ENCODE results near the gene PTP4A2. TPM values are rescaled to one million over a fixed set of nuclear protein-coding genes. Genes with fewer than 3 reads are reported as not detected.

Gene PTP4A2
- total RNA-seq, 1 donor from 2014 or later = 271 TPM

GRCh38 chr1:31870086-31870736 lies 68.0 kb downstream of the PTP4A2 start:
- Mint-ChIP-seq H3K4me1 (ENCODE audit: low read depth, unreplicated experiment) (no peaks in the 10 kb centered on the region), H3K36me3 (ENCODE audit: low read depth, unreplicated experiment) (peaks cover 2% of the 10 kb centered on the region), H3K9me3 (ENCODE audit: unreplicated experiment) (peaks cover 7% of the 10 kb centered on the region), H3K27ac (ENCODE audit: unreplicated experiment) (no peak overlapping the region), H3K27me3 (ENCODE audit: low read depth, unreplicated experiment) (peaks cover 6% of the 10 kb centered on the region), H3K4me3 (ENCODE audit: unreplicated experiment) (no peak overlapping the region)
- Histone ChIP-seq H2AFZ (ENCODE audit: low read depth, low read length) (no peak overlapping the region), H3K36me3 (ENCODE audit: insufficient read depth, low read length) (no peaks in the 10 kb centered on the region), H4K20me1 (ENCODE audit: insufficient read depth, low read length) (no peaks in the 10 kb centered on the region), H3K4me3 (ENCODE audit: insufficient read depth, low read depth, low read length) (no peak overlapping the region), H3K27ac (ENCODE audit: low read depth, low read length) (no peak overlapping the region), H3K4me2 (ENCODE audit: low read length) (no peak overlapping the region), H3K27me3 (ENCODE audit: insufficient read depth, low read length) (no peaks in the 10 kb centered on the region), H3K9me3 (ENCODE audit: insufficient read depth, low read depth, low read length) (no peaks in the 10 kb centered on the region), H3K4me1 (ENCODE audit: insufficient read depth, low read length) (no peaks in the 10 kb centered on the region), H3K79me2 (ENCODE audit: insufficient read depth, low read length) (no peaks in the 10 kb centered on the region), H3K9ac (ENCODE audit: low read length) (no peak overlapping the region)
- TF ChIP-seq CTCF (IDR thresholded peaks at IDR 0.05; ENCODE audit: insufficient read depth, low read depth, low read length) (no peak), EZH2 (IDR thresholded peaks at IDR 0.05; ENCODE audit: insufficient read depth, low read length) (no peak)
- no peak for DNase-seq (ENCODE audit: low read depth)
- no peak for FAIRE-seq

DNA sequence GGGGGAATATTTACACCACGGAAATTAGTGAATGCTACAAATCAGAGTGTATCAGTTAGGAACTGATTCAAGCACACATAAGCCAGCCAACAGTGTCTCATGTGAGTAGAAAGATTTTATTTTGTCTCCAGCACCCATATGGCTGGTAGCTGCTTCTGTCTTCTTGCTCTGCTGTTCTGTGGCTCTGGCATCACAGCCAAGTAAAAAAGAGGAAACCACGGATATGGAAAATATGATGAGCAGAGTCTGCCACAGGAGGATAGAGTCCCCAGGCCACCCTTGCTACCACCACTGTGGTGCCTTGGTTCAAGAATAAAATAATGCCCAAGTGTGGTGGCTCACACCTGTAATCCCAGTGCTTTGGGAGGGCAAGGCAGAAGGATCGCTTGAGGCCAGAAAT lies 68.7 kb downstream of the PTP4A2 start:
- Histone ChIP-seq H3K79me2 (ENCODE audit: insufficient read depth, low read length) (no peaks in the 10 kb centered on the region), H3K9ac (ENCODE audit: low read length) (no peak overlapping the region), H3K4me1 (ENCODE audit: insufficient read depth, low read length) (no peaks in the 10 kb centered on the region), H2AFZ (ENCODE audit: low read depth, low read length) (no peak overlapping the region), H3K27me3 (ENCODE audit: insufficient read depth, low read length) (no peaks in the 10 kb centered on the region), H3K4me2 (ENCODE audit: low read length) (no peak overlapping the region), H3K9me3 (ENCODE audit: insufficient read depth, low read depth, low read length) (no peaks in the 10 kb centered on the region), H3K4me3 (ENCODE audit: insufficient read depth, low read depth, low read length) (no peak overlapping the region), H3K36me3 (ENCODE audit: insufficient read depth, low read length) (no peaks in the 10 kb centered on the region), H4K20me1 (ENCODE audit: insufficient read depth, low read length) (no peaks in the 10 kb centered on the region), H3K27ac (ENCODE audit: low read depth, low read length) (no peak overlapping the region)
- H3K36me3 Mint-ChIP-seq (ENCODE audit: low read depth, unreplicated experiment) = peaks cover 2% of the 10 kb centered on the region
- peaks cover 6% of the 10 kb centered on the region for H3K27me3 Mint-ChIP-seq (ENCODE audit: low read depth, unreplicated experiment)
- no peak overlapping the region for H3K27ac Mint-ChIP-seq (ENCODE audit: unreplicated experiment)
- H3K4me3 Mint-ChIP-seq (ENCODE audit: unreplicated experiment) = no peak overlapping the region
- no peaks in the 10 kb centered on the region for H3K4me1 Mint-ChIP-seq (ENCODE audit: low read depth, unreplicated experiment)
- no peak for FAIRE-seq
- TF ChIP-seq EZH2 (IDR thresholded peaks at IDR 0.05; ENCODE audit: insufficient read depth, low read length) = no peak
- no peak for TF ChIP-seq CTCF (IDR thresholded peaks at IDR 0.05; ENCODE audit: insufficient read depth, low read depth, low read length)
- peaks cover 7% of the 10 kb centered on the region for H3K9me3 Mint-ChIP-seq (ENCODE audit: unreplicated experiment)
- DNase-seq (ENCODE audit: low read depth) = no peak

DNA sequence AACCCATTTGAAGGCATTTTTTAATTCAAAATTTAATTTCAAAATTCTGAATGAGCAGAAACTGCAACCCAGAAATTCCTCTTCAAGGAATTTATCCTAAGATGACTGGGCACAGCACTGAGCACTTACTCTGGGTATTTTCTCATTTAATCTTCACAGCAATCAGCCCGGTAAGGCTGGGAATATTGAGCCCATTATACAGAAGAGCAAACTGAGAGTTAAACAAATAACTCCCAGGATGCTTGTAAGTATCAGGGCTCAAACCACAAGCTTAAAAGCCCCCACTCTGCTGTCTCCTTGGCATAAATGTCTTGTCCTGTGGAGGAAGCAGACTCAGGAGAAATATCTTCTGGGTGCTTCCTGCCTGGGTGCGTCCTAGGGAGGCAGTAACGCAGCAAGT lies 69.3 kb downstream of the PTP4A2 start:
- Histone ChIP-seq H3K4me3 (ENCODE audit: insufficient read depth, low read depth, low read length) (no peak overlapping the region), H3K4me2 (ENCODE audit: low read length) (no peak overlapping the region), H4K20me1 (ENCODE audit: insufficient read depth, low read length) (no peaks in the 10 kb centered on the region), H3K79me2 (ENCODE audit: insufficient read depth, low read length) (no peaks in the 10 kb centered on the region), H2AFZ (ENCODE audit: low read depth, low read length) (no peak overlapping the region), H3K9me3 (ENCODE audit: insufficient read depth, low read depth, low read length) (no peaks in the 10 kb centered on the region), H3K4me1 (ENCODE audit: insufficient read depth, low read length) (no peaks in the 10 kb centered on the region), H3K9ac (ENCODE audit: low read length) (no peak overlapping the region), H3K27ac (ENCODE audit: low read depth, low read length) (no peak overlapping the region), H3K27me3 (ENCODE audit: insufficient read depth, low read length) (no peaks in the 10 kb centered on the region), H3K36me3 (ENCODE audit: insufficient read depth, low read length) (no peaks in the 10 kb centered on the region)
- DNase-seq (ENCODE audit: low read depth) = no peak
- no peak for FAIRE-seq
- Mint-ChIP-seq H3K27me3 (ENCODE audit: low read depth, unreplicated experiment) (peaks cover 6% of the 10 kb centered on the region), H3K9me3 (ENCODE audit: unreplicated experiment) (peaks cover 10% of the 10 kb centered on the region), H3K27ac (ENCODE audit: unreplicated experiment) (no peak overlapping the region), H3K36me3 (ENCODE audit: low read depth, unreplicated experiment) (peaks cover 2% of the 10 kb centered on the region), H3K4me3 (ENCODE audit: unreplicated experiment) (no peak overlapping the region), H3K4me1 (ENCODE audit: low read depth, unreplicated experiment) (no peaks in the 10 kb centered on the region)
- no peak for TF ChIP-seq CTCF (IDR thresholded peaks at IDR 0.05; ENCODE audit: insufficient read depth, low read depth, low read length)
- TF ChIP-seq EZH2 (IDR thresholded peaks at IDR 0.05; ENCODE audit: insufficient read depth, low read length) = no peak
